ENCODE data around the gene TGIF2.

The TGIF2 gene

GRCh38 chr20:36541227-36541767 is 32.1 kb upstream of the TGIF2 start, which contains the start of gene MYL9:
Gene MYL9, plus strand, starts transcription at chr20:36541519. Its CDS starts 3,366 bp downstream, at chr20:36544885.
- H3K9me3 ChIP-seq (replicated peaks; ENCODE audit: low read length) = no peaks in the 10 kb centered on the region
- H3K4me1 ChIP-seq (ENCODE audit: control insufficient read depth, insufficient read depth, low read length) = peaks cover 41% of the 10 kb centered on the region
- H3K9ac ChIP-seq (ENCODE audit: low read depth, low read length) = peak within 1 kb of the TSS; percentile 99
- H3K27me3 ChIP-seq (ENCODE audit: control insufficient read depth, insufficient read depth, low read length) = no peaks in the 10 kb centered on the region
- H3K4me2 ChIP-seq (ENCODE audit: low read length) = peak within 1 kb of the TSS; percentile 97
- peaks cover 10% of the 10 kb centered on the region for H3K36me3 ChIP-seq (ENCODE audit: insufficient read depth, low read length)
- peak within 1 kb of the TSS; percentile 94 for H3K4me3 ChIP-seq (ENCODE audit: low read length)

DNA sequence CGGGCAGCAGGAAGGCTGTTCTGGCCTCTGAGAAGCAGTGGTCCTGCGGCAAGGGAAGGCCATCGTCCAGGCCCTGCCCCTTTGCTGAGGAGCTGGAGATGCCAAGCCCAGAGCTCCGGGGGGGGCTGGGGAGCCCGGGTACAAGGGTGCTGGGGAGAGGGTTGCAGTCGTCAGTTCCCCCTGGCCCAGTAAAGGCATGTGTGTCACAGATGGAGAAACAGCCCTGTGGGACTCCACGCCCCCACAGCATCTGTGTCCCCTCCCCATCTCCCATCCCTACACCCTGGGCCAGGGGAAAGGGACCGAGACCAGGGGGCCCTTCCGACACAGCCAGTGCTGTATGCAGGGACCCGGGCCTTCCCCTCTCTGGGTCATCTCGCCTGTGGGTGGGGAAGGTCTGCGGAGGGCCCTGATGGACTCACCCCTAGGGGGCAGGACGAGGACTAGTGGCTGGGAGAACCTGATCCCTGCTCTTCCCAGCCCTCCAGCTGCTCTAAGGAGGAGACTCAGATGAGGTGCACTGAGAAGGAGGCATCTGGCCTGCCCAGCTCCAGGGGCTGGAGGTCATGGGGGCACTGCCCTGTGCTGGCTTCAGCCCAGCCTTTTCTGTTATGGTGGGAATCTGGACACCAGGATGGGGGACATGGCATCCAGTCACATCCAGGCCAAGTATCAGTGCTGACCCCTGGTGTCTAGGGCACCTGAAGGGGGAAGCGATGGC is 31.5 kb upstream of the TGIF2 start:
- H3K4me2 ChIP-seq (ENCODE audit: low read length) = peak overlapping the region; percentile 97
- H3K36me3 ChIP-seq (ENCODE audit: insufficient read depth, low read length) = peaks cover 15% of the 10 kb centered on the region
- H3K27me3 ChIP-seq (ENCODE audit: control insufficient read depth, insufficient read depth, low read length) = no peaks in the 10 kb centered on the region
- H3K9ac ChIP-seq (ENCODE audit: low read depth, low read length) = peak overlapping the region; percentile 99
- H3K4me3 ChIP-seq (ENCODE audit: low read length) = peak overlapping the region; percentile 94
- H3K4me1 ChIP-seq (ENCODE audit: control insufficient read depth, insufficient read depth, low read length) = peaks cover 41% of the 10 kb centered on the region
- H3K9me3 ChIP-seq (replicated peaks; ENCODE audit: low read length) = no peaks in the 10 kb centered on the region

- Histone ChIP-seq H3K9me3 (replicated peaks; ENCODE audit: low read length) (no peaks in the 10 kb centered on the region), H3K4me1 (ENCODE audit: control insufficient read depth, insufficient read depth, low read length) (peaks cover 41% of the 10 kb centered on the region), H3K27me3 (ENCODE audit: control insufficient read depth, insufficient read depth, low read length) (no peaks in the 10 kb centered on the region), H3K4me2 (ENCODE audit: low read length) (peak overlapping the region; percentile 97), H3K9ac (ENCODE audit: low read depth, low read length) (peak overlapping the region; percentile 99), H3K36me3 (ENCODE audit: insufficient read depth, low read length) (peaks cover 22% of the 10 kb centered on the region), H3K4me3 (ENCODE audit: low read length) (peak overlapping the region; percentile 94)
These were observed 30.7 kb upstream of the TGIF2 start for GRCh38 chr20:36542516-36543183.

GRCh38 chr20:36543184-36544133 is 29.9 kb upstream of the TGIF2 start:
- Histone ChIP-seq H3K27me3 (ENCODE audit: control insufficient read depth, insufficient read depth, low read length) (no peaks in the 10 kb centered on the region), H3K9me3 (replicated peaks; ENCODE audit: low read length) (no peaks in the 10 kb centered on the region), H3K4me3 (ENCODE audit: low read length) (peak overlapping the region; percentile 94), H3K9ac (ENCODE audit: low read depth, low read length) (peak overlapping the region; percentile 99), H3K4me2 (ENCODE audit: low read length) (peak overlapping the region; percentile 97), H3K36me3 (ENCODE audit: insufficient read depth, low read length) (peaks cover 30% of the 10 kb centered on the region), H3K4me1 (ENCODE audit: control insufficient read depth, insufficient read depth, low read length) (peaks cover 37% of the 10 kb centered on the region)

- peak overlapping the region; percentile 97 for H3K4me2 ChIP-seq (ENCODE audit: low read length)
- peak overlapping the region; percentile 94 for H3K4me3 ChIP-seq (ENCODE audit: low read length)
- peaks cover 38% of the 10 kb centered on the region for H3K36me3 ChIP-seq (ENCODE audit: insufficient read depth, low read length)
- H3K9ac ChIP-seq (ENCODE audit: low read depth, low read length) = peak overlapping the region; percentile 99
- H3K4me1 ChIP-seq (ENCODE audit: control insufficient read depth, insufficient read depth, low read length) = peaks cover 37% of the 10 kb centered on the region
- no peaks in the 10 kb centered on the region for H3K9me3 ChIP-seq (replicated peaks; ENCODE audit: low read length)
- H3K27me3 ChIP-seq (ENCODE audit: control insufficient read depth, insufficient read depth, low read length) = no peaks in the 10 kb centered on the region
These were observed 29.0 kb upstream of the TGIF2 start for GRCh38 chr20:36544134-36545018.

DNA sequence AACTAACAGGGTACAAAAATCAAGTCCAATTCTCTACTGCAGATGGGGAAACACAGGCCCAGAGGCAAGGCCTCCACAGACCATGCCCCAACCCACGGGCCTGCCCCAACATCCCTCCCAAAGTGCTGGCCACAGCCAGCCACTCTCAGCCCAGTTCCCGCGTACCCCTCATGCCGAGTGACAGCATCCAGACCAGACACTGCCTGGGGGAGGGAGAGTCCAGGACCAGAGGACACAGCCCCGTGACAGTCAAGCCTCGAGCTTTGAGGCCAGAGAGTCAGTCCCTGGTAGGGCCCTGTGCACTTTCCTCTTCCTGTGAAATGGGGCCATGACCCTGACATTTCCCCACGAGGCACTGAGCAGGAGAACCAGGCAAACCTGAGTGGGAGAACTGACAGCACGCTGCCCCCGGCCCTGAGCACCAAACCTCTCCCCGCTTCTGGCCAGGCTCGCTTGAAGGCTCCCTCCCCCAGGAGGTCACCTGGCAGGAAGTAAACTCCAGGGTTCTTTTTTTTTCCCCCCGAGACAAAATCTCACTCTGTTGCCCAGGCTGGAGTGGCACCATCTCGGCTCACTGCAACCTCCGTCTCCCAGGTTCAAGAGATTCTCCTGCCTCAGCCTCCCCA is 27.2 kb upstream of the TGIF2 start:
- Histone ChIP-seq H3K9me3 (replicated peaks; ENCODE audit: low read length) (no peaks in the 10 kb centered on the region), H3K27me3 (ENCODE audit: control insufficient read depth, insufficient read depth, low read length) (no peaks in the 10 kb centered on the region), H3K4me3 (ENCODE audit: low read length) (no peak overlapping the region), H3K9ac (ENCODE audit: low read depth, low read length) (no peak overlapping the region), H3K36me3 (ENCODE audit: insufficient read depth, low read length) (peaks cover 41% of the 10 kb centered on the region), H3K4me2 (ENCODE audit: low read length) (no peak overlapping the region), H3K4me1 (ENCODE audit: control insufficient read depth, insufficient read depth, low read length) (peaks cover 30% of the 10 kb centered on the region)

DNA sequence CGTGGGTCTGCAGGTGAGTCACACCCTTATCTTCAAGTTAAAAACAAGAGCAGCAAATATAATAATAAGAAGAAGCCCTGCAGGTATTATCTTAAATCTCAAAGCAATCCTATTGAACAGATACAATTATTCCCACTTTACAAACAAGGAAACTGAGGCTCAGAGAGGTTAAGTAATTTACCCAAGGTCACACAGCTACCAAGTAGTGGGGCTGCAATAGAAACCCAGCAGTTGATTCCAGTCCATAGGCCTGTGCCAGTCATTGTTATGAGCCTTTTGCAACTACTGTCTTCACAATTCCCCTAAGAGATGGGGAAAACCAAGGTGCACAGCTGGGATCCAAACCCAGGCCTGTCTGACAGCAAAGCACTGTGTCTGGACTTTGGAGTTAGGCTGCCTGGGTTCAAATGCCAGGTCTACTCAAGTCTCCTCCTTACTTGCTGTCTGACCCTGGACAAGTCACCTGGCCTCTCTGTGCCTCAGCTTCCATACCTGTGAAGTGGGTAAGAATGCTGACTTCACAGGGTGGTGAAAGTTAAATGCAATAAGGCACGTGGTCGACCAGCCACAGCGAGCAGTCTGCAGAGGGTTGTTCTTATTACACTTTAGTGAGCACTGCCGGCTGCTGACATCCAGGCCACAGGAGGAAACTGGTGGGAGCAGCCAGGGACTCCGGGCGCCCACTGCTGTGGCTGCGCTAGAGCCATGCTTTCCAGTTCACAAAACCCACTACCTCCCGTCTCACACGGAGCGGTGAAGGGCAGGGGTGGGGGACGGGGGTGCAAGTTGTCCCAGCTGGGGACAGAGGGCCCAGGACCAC is 26.0 kb upstream of the TGIF2 start:
- Histone ChIP-seq H3K4me2 (ENCODE audit: low read length) (no peak overlapping the region), H3K36me3 (ENCODE audit: insufficient read depth, low read length) (peaks cover 41% of the 10 kb centered on the region), H3K9me3 (replicated peaks; ENCODE audit: low read length) (no peaks in the 10 kb centered on the region), H3K27me3 (ENCODE audit: control insufficient read depth, insufficient read depth, low read length) (no peaks in the 10 kb centered on the region), H3K9ac (ENCODE audit: low read depth, low read length) (no peak overlapping the region), H3K4me3 (ENCODE audit: low read length) (no peak overlapping the region), H3K4me1 (ENCODE audit: control insufficient read depth, insufficient read depth, low read length) (peaks cover 26% of the 10 kb centered on the region)

DNA sequence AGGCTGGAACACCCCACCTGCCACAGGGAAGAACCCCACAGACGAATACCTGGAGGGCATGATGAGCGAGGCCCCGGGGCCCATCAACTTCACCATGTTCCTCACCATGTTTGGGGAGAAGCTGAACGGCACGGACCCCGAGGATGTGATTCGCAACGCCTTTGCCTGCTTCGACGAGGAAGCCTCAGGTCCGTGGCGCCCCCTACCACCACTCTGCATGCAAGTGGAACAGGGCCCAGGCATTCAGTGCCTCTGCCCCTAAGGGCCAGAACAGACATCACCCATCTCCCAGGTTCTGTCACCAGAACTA is 25.4 kb upstream of the TGIF2 start:
- H3K27me3 ChIP-seq (ENCODE audit: control insufficient read depth, insufficient read depth, low read length) = no peaks in the 10 kb centered on the region
- H3K4me3 ChIP-seq (ENCODE audit: low read length) = no peak overlapping the region
- no peak overlapping the region for H3K4me2 ChIP-seq (ENCODE audit: low read length)
- no peaks in the 10 kb centered on the region for H3K9me3 ChIP-seq (replicated peaks; ENCODE audit: low read length)
- peaks cover 41% of the 10 kb centered on the region for H3K36me3 ChIP-seq (ENCODE audit: insufficient read depth, low read length)
- H3K9ac ChIP-seq (ENCODE audit: low read depth, low read length) = no peak overlapping the region
- peaks cover 21% of the 10 kb centered on the region for H3K4me1 ChIP-seq (ENCODE audit: control insufficient read depth, insufficient read depth, low read length)

DNA sequence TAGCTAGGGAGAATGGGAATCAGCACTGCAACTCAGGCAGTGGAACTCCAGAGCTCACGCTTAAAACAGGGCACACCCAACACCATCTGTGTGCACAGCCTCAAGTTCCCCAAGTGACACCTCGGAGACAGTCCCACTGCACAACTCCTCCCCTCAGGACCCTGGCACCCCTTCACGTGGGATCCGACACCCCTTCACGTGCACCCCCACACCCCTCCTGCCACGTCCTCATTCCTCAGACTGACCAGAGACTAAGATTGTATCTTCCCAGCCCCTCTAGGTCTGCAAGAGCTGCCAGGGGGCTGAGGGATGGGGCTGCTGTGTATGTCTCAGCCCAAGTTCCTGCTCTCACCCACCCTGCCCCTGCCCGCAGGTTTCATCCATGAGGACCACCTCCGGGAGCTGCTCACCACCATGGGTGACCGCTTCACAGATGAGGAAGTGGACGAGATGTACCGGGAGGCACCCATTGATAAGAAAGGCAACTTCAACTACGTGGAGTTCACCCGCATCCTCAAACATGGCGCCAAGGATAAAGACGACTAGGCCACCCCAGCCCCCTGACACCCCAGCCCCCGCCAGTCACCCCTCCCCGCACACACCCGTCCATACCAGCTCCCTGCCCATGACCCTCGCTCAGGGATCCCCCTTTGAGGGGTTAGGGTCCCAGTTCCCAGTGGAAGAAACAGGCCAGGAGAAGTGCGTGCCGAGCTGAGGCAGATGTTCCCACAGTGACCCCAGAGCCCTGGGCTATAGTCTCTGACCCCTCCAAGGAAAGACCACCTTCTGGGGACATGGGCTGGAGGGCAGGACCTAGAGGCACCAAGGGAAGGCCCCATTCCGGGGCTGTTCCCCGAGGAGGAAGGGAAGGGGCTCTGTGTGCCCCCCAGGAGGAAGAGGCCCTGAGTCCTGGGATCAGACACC is 24.4 kb upstream of the TGIF2 start:
- no peak overlapping the region for H3K4me3 ChIP-seq (ENCODE audit: low read length)
- H3K36me3 ChIP-seq (ENCODE audit: insufficient read depth, low read length) = peaks cover 41% of the 10 kb centered on the region
- H3K4me1 ChIP-seq (ENCODE audit: control insufficient read depth, insufficient read depth, low read length) = peaks cover 11% of the 10 kb centered on the region
- no peak overlapping the region for H3K9ac ChIP-seq (ENCODE audit: low read depth, low read length)
- no peaks in the 10 kb centered on the region for H3K27me3 ChIP-seq (ENCODE audit: control insufficient read depth, insufficient read depth, low read length)
- no peak overlapping the region for H3K4me2 ChIP-seq (ENCODE audit: low read length)
- no peaks in the 10 kb centered on the region for H3K9me3 ChIP-seq (replicated peaks; ENCODE audit: low read length)

All from skeletal muscle satellite cell (primary cell).